Endothelial cell (in vitro differentiated cells): ENCODE measurements around the gene OR7A5. TPM values are rescaled to one million over a fixed set of nuclear protein-coding genes. Genes with fewer than 3 reads are reported as not detected.
"Not testable (repeated sequence)": the region's sequence is repeated elsewhere in the genome, so short reads cannot be mapped to it uniquely, and the experiment has no call there.

Experiments used
- DNase-seq: peaks from one replicate; pipeline ENCODE4 v3.0.0; 2021; ENCODE audit warnings: low spot score
- H3K27ac Mint-ChIP-seq: one replicate; pipeline ENCODE4 v1.8.0; 2021; ENCODE audit warnings: mixed read lengths, inconsistent platforms; ENCODE audit not compliant: unreplicated experiment
- H3K27me3 Mint-ChIP-seq: one replicate; pipeline ENCODE4 v1.8.0; 2021; ENCODE audit warnings: mild to moderate bottlenecking, moderate library complexity, mixed read lengths, inconsistent platforms; ENCODE audit not compliant: unreplicated experiment
- H3K36me3 Mint-ChIP-seq: one replicate; pipeline ENCODE4 v1.8.0; 2021; ENCODE audit warnings: mild to moderate bottlenecking, low read depth, mixed read lengths, inconsistent platforms; ENCODE audit not compliant: unreplicated experiment
- H3K4me1 Mint-ChIP-seq: one replicate; pipeline ENCODE4 v1.8.0; 2021; ENCODE audit warnings: mild to moderate bottlenecking, mixed read lengths, inconsistent platforms; ENCODE audit not compliant: unreplicated experiment
- H3K4me3 Mint-ChIP-seq: one replicate; pipeline ENCODE4 v1.8.0; 2021; ENCODE audit warnings: mild to moderate bottlenecking, mixed read lengths, inconsistent platforms; ENCODE audit not compliant: unreplicated experiment
- H3K9me3 Mint-ChIP-seq: one replicate; pipeline ENCODE4 v1.8.0; 2021; ENCODE audit warnings: mixed read lengths, inconsistent platforms; ENCODE audit not compliant: unreplicated experiment
- total RNA-seq: library from RNA; stranded (reverse); fragmentation: NEBNext Ultra II Directional; extraction: Animal tissue kit (Norgen Biotek cat#: 25700); gene quantifications from one replicate; pipeline ENCODE4 v1.2.1, GENCODE V29; 2021; ENCODE audit not compliant: unreplicated experiment
- TF ChIP-seq, protein P1 (sequence below): fragments of 200-600 bp; sonication (generic); IDR thresholded peaks from one replicate; pipeline ENCODE4 v1.5.0; 2021; ENCODE audit warnings: antibody characterized with exemption; ENCODE audit not compliant: unreplicated experiment

The OR7A5 gene
- total RNA-seq, 1 donor from 2014 or later = not detected

DNA sequence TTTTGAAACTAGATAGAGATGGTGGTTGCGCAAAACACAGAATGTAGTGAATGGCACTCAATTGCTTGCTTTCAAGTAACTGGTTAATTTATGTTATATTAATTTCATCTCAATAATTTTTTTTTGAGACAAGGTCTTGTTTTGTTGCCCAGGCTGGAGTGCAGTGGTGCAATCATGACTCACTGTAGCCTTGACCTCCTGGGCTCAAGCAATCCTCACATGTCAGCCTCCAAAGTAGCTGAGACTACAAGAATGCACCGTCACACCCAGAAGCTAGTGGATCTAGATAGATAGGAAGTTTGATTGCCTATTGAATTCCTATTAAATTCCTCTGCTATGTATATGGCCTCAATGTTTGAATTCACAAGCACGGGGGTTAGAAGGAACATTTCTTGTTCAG is 30.2 kb downstream of the OR7A5 start:
- no peaks in the 10 kb centered on the region for H3K27me3 Mint-ChIP-seq
- H3K27ac Mint-ChIP-seq = no peak overlapping the region
- H3K4me1 Mint-ChIP-seq = no peaks in the 10 kb centered on the region
- no peak for DNase-seq
- no peak overlapping the region for H3K4me3 Mint-ChIP-seq
- TF ChIP-seq, protein P1, sequence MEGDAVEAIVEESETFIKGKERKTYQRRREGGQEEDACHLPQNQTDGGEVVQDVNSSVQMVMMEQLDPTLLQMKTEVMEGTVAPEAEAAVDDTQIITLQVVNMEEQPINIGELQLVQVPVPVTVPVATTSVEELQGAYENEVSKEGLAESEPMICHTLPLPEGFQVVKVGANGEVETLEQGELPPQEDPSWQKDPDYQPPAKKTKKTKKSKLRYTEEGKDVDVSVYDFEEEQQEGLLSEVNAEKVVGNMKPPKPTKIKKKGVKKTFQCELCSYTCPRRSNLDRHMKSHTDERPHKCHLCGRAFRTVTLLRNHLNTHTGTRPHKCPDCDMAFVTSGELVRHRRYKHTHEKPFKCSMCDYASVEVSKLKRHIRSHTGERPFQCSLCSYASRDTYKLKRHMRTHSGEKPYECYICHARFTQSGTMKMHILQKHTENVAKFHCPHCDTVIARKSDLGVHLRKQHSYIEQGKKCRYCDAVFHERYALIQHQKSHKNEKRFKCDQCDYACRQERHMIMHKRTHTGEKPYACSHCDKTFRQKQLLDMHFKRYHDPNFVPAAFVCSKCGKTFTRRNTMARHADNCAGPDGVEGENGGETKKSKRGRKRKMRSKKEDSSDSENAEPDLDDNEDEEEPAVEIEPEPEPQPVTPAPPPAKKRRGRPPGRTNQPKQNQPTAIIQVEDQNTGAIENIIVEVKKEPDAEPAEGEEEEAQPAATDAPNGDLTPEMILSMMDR = no peak
- no peaks in the 10 kb centered on the region for H3K36me3 Mint-ChIP-seq
- no peaks in the 10 kb centered on the region for H3K9me3 Mint-ChIP-seq

DNA sequence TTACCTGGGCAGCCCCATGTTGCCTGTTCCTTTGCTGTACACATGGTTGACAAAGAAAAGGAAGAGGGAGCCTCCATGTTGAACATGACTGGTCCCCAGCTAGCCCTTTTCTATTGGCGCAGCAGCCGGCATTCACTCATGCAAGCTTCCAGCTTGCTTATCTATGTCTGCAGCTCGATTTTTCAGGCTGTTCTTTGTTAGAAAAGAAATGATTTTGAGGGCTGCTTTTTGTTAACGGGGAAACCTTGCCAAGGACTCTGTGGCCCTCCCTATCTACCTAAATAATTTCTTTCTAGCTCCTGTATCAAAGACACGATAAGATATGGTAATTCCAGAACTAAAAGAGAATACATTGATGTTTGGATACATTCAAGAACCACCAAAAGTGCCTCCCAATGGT is 36.2 kb downstream of the OR7A5 start:
- Mint-ChIP-seq H3K4me3 (no peak overlapping the region), H3K4me1 (no peaks in the 10 kb centered on the region), H3K27ac (no peak overlapping the region), H3K36me3 (no peaks in the 10 kb centered on the region), H3K9me3 (no peaks in the 10 kb centered on the region), H3K27me3 (peaks cover 3% of the 10 kb centered on the region)
- DNase-seq = no peak
- TF ChIP-seq, protein P1 = no peak

DNA sequence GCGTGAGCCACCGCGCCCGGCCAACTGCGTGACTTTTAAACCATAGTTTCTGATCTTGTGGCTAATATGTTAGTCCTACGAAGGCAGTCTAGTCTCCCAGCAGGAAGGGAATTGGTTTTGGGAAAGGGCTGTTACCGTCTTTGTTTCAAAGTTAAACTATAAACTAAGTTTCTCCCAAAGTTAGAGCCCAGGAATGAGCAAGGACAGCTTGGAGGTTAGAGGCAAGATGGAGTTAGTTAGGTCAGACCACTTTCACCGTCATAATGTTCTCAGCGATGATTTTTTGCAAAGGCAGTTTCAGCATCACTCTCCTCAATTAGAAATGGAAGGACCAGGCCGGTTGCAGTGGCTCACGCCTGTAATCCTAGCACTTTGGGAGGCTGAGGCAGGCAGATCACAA is 39.0 kb downstream of the OR7A5 start:
- DNase-seq = no peak
- TF ChIP-seq, protein P1 = no peak
- Mint-ChIP-seq H3K27me3 (peaks cover 3% of the 10 kb centered on the region), H3K9me3 (no peaks in the 10 kb centered on the region), H3K36me3 (no peaks in the 10 kb centered on the region), H3K4me3 (no peak overlapping the region), H3K27ac (no peak overlapping the region), H3K4me1 (no peaks in the 10 kb centered on the region)

DNA sequence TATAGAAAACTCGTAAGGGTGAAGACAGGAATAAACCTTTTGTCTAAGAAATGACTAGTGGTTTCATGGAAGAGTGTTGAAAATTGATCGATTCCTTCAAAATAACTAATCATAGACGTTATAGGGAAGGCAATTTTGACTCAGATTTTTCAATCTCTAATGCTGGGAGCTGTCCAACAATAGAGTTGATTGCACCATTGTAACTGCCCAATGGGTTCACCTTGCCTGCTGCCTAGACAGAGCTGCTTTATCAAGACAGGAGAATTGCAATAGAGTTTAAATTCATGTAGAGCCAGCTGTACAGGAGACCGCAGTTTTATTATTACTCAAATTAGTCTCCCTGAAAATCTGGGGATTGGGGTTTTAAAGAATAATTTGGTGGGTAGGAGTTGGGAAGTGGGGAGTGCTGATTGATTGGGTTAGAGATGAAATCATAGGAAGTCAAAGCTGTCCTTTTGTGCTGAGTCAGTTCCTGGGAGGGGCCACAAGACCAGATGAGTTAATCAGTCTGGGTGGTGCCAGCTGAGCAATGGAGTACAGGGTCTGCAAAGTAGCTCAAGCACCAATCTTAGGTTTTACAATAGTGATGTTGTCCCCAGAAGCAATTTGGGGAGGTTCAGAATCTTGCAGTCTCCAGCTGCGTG is 39.8 kb downstream of the OR7A5 start:
- Mint-ChIP-seq H3K27me3 (peaks cover 3% of the 10 kb centered on the region), H3K9me3 (no peaks in the 10 kb centered on the region), H3K4me3 (no peak overlapping the region), H3K4me1 (no peaks in the 10 kb centered on the region), H3K36me3 (no peaks in the 10 kb centered on the region), H3K27ac (no peak overlapping the region)
- no peak for DNase-seq
- TF ChIP-seq, protein P1 = no peak

DNA sequence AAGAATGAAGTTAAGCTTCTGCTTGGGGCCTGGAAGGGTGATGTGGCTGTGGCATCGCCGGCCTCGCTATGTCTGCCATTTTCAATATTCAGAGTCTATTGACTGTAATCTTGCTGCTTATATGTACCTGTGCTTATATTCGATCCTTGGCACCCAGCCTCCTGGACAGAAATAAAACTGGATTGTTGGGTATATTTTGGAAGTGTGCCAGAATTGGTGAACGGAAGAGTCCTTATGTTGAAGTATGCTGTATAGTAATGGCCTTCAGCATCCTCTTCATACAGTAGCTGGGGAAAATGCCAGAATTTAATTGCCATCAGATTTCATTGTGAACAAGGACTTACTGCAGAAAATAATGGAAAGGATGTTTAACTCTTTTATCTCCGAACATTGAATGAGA is 42.7 kb downstream of the OR7A5 start:
- not testable (repeated sequence) for DNase-seq, H3K36me3 Mint-ChIP-seq, H3K9me3 Mint-ChIP-seq, H3K27ac Mint-ChIP-seq, H3K4me1 Mint-ChIP-seq, H3K4me3 Mint-ChIP-seq, H3K27me3 Mint-ChIP-seq
